ENCODE data around the gene UBE2R2.
"Not testable (repeated sequence)": the region's sequence is repeated elsewhere in the genome, so short reads cannot be mapped to it uniquely, and the experiment has no call there.

The UBE2R2 gene

DNA sequence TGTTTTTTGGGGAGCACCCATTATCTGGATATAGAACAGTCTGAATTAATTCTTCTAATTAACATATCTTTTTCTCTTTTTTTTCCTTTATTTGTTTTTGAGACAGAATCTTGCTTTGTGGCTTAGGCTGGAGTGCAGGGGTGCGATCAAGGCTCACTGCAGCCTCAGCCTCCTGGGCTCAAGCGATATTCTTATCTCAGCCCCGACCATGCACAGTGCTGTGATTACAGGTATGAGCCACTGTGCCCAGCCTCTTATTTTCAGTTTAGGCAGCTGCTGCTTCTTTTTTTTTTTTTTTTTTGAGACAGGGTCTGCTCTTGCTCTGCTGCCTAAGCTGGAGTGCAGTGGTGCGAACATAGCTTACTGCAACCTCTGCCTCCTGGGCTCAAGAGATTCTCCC is 20.2 kb downstream of the UBE2R2 start:
- DNase-seq (ENCODE audit: extremely low read depth in 1 of 2, low read depth in 1 of 2), result no peak

DNA sequence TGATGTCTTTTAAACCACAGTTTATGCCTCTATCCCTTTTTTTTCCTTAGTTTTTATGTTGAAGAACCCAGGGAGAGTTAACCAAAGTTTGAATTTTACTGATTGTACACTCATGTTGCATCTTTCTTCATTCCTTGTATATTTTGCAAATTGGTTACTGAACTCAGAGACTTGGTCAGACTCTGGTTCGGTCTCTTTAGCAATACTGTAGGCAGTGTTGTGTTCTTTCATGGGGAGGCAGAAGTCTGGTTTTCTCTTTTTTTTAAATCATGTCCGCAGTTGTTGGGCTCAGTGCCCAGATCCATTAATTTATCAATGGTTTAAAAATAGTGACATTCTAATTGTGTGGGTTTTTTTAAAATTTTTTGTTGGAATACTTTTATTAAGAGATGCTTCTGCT is 23.4 kb downstream of the UBE2R2 start:
- DNase-seq (ENCODE audit: extremely low read depth in 1 of 2, low read depth in 1 of 2), result no peak

DNA sequence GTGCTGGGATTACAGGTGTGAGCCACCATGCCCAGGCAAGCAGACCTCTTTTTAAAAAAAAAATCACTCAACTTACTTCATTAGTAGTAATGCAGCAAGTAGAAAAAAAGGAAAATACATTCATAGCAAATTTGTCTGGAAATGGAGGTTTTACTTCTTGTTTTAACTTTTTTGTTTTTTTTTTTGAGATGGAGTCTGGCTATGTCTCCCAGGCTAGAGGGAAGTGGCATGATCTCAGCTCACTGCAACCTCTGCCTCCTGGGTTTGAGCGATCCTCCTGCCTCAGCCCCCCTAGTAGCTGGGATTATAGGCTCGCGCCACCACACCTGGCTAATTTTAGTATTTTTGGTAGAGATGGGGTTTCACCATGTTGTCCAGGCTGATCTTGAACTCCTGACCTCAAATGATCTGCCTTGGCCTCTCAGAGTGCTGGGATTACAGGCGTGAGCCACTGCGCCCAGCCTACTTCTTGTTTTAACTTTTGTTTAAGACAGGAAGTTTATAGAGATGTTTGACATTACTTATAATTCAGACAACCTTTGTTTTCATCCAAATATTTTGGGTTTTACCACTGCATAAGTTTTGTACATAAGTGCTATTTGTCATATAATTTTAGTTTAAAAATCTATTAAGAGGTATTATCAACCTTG is 26.5 kb downstream of the UBE2R2 start:
- no peak for DNase-seq (ENCODE audit: extremely low read depth in 1 of 2, low read depth in 1 of 2)

DNA sequence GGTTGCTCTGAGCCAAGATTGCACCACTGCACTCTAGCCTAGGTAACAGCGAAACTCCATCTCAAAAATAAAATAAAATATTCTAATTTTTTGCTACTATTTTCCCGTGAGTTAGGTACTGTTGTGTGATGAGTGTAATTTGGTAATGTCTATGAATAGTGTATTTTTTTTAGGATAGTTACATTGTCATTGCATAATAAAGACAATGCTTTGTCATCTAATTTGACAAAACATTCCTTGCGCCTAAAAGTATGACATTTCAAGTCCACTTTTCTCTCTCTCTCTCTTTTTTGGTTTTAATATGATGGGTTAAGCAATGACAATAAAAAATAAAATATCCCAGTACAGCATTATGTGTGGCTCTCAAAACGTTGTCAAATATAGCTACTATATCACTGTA is 29.3 kb downstream of the UBE2R2 start:
- no peak for DNase-seq (ENCODE audit: extremely low read depth in 1 of 2, low read depth in 1 of 2)

DNA sequence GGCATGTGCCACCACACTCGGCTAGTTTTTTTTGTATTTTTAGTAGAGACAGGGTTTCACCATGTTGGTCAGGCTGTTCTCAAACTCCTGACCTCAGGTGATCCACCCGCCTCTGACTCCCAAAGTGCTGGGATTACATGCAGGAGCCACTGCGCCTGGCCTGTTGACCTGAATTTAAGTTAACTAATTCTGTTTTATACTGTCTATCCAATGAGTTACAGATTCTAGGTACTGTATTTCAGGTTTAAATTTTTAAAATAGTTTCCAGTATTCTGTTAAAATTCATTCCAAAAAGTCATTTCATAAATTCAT is 30.9 kb downstream of the UBE2R2 start:
- DNase-seq (ENCODE audit: extremely low read depth in 1 of 2, low read depth in 1 of 2), result not testable (repeated sequence)

DNA sequence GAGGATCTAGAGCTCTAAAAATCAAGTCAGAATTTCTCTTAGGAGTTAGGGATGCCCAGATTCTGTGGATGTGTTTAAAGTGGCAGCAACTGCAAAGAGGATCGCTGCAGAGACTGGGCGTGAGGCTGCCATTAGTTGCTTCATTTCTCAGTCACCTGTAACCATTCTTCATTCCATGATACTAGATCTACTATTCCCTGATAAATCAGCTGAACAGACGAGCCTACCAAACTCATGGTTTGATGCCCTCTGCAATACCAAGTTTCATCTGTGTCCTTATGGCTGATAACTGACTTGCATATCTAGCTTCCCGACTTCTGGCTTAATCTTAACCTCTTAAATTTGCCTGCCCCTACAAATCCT is 33.3 kb downstream of the UBE2R2 start:
- DNase-seq (ENCODE audit: extremely low read depth in 1 of 2, low read depth in 1 of 2), result no peak

DNA sequence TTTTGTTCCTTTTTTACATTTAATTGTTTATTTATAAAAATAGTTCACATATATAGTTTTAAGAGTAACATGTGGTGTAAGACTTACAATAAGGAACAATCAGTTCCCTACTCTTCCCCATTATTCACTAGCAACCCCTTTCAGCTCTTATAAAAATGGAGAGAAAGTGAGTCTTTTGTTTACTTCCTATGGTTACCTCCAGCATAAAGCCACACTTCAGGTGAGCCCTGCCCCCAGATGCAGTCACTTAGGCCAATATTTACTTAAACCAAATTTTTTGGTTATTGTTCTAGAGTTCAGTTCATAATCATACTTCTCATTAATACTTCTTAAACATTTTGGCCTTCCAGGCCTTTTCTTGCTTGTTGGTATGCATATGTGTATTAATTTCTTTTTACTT is 33.7 kb downstream of the UBE2R2 start:
- DNase-seq (ENCODE audit: extremely low read depth in 1 of 2, low read depth in 1 of 2), result no peak

DNA sequence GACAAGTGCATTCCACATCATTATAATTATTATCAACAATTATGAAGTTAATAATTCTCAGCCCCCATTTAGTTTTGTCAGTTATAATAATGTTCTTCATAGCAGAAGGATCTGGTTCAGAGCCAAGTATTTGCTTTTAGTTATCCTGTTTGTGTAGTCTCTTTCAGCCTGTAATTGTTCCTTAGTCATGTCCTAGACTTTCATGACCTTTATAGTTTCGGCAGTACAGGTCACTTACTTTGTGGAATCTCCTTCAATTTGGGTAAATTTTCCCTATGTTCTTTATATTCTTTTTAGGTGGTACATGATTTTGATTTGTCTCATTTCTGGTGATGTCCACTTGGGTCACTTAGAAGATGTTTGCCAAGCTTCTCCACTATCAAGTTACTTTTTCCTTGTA is 34.3 kb downstream of the UBE2R2 start:
- no peak for DNase-seq (ENCODE audit: extremely low read depth in 1 of 2, low read depth in 1 of 2)

DNA sequence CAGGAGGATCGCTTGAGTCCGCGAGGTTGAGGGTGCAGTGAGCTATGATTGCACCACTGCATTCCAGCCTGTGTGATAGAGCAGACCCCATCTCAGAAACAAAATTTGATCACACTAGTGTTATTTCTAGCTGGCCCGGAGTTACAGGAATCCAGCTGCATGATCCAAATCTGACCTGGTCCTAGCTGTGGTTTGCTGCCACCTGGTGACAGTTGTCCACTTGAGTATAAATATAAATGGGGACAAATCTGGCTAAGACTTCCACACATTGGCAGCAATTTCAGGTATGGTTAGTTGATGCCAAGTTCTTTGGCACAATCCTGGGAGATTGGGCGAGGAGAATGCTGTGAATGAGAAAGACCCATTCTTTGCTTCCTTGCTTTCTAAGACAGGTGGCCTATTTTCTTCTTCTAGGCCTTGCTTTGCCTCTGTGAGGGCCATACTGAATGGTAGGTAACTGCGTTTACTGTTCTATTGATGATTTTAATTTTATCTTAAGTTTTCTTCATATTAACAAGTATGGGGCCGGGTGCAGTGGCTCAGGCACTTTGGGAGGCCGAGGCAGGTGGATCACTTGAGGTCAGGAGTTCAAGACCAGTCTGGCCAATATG is 35.4 kb downstream of the UBE2R2 start:
- DNase-seq (ENCODE audit: extremely low read depth in 1 of 2, low read depth in 1 of 2), result no peak

DNA sequence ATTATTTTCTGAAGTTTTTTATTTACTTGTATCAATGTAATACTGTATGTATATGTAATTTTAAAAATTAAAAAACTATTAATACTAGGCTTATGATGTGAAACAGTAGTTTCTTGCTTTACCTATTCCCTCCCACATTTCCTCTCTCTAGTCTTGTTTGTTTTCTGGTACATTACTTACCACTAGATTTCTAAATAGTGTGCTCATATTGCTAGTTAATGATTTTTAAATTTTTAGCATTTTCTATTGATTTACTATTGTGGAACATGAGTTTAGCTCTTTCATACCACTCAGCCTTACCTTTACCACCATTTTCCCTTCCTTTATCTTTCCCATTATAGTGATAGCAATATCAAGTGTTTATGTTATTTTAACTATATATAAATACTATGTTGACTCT is 39.3 kb downstream of the UBE2R2 start:
- no peak for DNase-seq (ENCODE audit: extremely low read depth in 1 of 2, low read depth in 1 of 2)

DNA sequence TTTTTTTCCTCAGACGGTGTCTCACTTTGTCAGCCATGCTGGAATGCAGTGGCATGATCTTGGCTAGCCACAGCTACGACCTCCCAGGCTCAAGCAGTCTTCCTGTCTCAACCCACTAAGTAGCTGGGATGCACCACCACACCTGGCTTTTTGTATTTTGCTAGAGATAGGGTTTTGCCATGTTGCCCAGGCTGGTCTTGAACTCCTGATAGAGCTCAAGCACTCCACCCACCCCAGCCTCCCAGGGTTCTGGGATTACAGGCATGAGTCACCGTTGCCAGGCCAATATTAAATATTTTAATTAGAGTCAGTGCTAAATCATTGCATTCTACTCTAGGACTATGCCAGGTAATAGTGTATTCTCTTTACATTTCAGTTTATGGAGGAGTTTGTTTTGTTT is 41.5 kb downstream of the UBE2R2 start:
- no peak for DNase-seq (ENCODE audit: extremely low read depth in 1 of 2, low read depth in 1 of 2)

DNA sequence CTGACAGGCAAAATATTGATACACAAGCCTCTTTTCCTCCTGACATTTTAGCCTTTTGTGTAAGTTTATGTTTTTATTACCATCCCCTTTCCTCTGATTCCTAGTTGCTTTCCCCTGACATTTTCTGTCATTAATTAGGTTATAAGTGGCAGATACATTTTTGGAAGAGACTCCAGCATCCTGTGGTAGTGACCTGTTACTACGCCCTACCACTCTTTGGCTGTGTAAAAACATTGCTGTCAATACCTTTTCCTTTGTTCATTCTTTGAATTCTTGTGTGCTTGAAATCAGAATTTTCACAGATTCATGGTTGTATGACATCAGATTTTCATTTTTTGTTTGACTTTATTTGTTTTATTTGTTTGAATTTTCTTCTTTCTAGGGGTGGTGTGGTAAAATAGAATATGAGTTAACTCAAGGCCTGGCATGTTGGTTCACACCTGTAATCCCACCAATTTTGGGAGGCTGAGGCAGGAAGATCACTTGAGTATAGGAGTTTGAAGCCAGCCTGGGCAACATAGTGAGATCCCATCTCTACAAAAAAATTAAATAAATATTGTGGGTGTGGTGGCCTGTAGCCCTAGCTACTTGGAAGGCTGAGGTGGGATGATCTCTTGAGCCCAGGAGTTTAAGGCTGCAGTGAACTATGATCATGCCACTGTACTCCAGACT is 43.4 kb downstream of the UBE2R2 start:
- no peak for DNase-seq (ENCODE audit: extremely low read depth in 1 of 2, low read depth in 1 of 2)

DNA sequence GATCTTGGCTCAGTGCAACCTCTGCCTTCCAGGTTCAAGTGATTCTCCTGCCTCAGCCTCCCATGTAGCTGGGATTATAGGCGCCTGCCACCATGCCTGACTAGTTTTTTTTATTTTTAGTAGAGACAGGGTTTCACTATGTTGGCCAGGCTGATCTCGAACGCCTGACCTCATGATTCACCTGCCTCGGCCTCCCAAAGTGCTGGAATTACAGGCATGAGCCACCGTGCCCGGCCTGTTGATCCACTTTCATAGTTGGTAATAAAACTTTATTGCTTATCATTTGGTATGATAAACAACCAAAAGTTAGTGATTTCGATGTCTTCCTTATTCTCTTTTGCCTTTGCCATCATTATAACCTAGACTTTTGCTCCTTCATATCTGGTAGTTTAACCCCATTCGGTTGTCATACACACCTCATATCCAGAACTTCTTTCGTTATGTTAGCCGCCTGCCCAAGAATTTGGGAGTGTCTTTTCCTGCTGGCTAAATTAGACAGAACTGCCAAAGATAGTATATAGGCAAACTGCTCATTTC is 45.0 kb downstream of the UBE2R2 start:
- DNase-seq (ENCODE audit: extremely low read depth in 1 of 2, low read depth in 1 of 2), result no peak

DNA sequence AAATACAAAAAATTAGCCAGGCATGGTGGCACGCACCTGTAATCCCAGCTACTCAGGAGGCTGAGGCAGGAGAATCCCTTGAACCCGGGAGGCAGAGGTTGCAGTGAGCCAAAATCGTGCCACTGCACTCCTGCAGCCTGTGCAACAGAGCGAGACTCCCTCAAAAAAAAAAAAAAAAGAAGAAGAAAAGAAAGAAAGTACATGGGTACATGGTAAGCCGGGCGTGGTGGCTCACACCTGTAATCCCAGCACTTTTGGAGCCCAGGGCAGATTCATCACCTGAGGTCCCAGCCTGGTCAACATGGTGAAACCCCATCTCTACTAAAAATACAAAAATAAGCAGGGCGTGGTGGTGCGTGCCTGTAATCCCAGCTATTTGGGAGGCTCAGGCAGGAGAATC is 46.1 kb downstream of the UBE2R2 start:
- DNase-seq (ENCODE audit: extremely low read depth in 1 of 2, low read depth in 1 of 2), result not testable (repeated sequence)

DNA sequence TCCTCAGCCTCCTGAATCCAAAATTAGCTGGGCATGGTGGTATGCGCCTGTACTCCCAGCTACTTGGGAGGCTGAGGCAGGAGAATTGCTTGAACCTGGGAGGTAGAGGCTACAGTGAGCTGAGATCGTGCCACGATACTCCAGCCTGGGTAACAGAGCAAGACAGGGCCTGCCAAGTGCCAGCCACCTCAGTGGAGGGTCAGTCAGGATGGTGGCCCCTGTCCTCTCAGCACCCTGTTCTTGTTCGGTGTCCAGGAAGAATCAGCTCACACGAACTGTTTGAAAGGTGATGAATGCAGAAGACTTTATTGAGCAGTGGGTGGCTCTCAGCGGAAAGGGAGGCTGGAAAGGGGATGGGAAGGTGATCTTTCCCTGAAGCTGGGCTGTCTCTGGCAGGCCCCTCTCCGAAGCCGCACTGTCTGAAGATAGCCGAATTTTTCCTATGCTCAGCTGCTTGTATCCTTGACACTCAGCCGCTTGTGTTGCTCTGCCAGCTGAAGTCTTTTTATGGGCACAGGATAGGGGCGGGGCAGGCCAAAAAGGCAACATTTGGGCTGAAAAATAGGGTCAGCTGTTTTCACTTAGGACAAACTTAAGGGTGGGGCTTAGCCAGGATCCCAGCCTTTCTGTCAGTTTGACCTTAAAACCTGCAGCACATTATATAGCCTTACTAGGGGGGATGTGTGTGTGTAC is 50.9 kb downstream of the UBE2R2 start:
- no peak for DNase-seq (ENCODE audit: extremely low read depth in 1 of 2, low read depth in 1 of 2)

DNA sequence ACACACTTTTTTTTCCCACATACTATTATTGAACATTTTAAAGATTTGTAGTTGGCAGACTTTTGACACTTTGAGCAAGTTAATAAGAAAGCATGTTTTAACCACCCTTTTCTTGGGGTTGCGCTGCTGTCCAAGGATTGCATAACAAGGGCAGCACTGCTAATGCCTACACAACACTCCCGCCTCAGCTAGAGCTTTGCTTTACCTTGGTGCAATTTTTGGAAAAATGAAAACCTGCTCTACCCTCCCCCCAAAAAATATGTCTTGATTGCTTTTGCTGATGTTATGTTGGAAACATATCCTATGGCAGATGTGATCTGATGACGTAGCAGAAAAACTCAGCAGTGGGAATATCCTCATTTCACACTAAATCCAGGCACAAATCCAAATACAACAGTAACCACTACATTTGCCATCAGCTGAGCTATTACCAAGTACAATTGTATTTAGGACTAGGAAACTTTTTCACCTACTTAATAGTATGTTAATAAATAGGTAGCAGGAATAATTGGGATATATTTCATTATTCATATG is 51.5 kb downstream of the UBE2R2 start:
- no peak for DNase-seq (ENCODE audit: extremely low read depth in 1 of 2, low read depth in 1 of 2)

DNA sequence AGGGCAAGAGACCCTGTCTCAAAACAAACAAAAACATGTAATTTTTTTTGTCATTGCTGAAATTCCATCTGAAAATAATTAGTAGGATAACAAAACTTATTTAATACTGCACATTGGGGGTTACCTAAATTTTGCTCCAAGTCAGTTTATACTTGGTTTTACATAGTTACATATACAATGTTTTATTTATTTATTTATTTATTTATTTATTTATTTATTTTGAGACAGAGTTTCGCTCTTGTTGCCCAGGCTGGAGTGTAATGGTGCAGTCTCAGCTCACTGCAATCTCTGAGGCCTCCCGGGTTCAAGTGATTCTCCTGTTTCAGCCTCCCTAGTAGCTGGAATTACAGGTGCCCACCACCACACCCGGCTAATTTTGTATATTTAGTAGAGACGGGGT is 52.3 kb downstream of the UBE2R2 start:
- not testable (repeated sequence) for DNase-seq (ENCODE audit: extremely low read depth in 1 of 2, low read depth in 1 of 2)

DNA sequence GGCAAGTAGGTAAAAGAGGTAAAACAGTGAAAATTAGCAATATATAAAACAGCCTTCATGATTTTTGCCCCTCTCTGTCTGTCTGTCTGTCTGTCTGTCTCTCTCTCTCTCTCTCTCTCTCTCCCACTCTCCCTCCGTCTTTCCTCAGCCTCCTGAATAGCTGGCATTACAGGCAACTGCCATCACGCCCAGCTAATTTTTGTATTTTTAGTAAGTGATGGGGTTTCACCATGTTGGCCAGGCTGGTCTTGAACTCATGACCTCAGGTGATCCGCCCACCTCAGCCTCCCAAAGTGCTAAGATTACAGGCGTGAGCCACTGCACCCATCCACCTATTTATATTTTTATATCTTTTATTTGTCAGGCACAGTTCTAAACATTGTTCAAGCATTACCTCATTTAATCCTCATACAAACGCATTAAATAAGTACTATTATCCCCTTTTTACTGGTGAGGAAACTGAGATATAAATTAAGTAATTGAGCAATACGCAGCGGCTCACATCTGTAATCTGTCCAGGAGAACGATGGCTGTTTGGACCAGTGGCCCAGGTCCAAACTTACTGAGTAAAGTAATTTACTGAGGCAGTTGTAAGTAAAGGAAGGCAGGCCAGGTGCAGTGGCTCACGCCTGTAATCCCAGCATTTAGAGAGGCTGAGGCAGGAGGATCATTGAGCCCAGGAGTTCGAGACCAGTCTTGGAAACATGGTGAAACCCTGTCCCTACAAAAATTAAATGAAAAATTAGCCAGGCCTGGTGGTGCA is 60.9 kb downstream of the UBE2R2 start:
- no peak for DNase-seq (ENCODE audit: extremely low read depth in 1 of 2, low read depth in 1 of 2)

DNA sequence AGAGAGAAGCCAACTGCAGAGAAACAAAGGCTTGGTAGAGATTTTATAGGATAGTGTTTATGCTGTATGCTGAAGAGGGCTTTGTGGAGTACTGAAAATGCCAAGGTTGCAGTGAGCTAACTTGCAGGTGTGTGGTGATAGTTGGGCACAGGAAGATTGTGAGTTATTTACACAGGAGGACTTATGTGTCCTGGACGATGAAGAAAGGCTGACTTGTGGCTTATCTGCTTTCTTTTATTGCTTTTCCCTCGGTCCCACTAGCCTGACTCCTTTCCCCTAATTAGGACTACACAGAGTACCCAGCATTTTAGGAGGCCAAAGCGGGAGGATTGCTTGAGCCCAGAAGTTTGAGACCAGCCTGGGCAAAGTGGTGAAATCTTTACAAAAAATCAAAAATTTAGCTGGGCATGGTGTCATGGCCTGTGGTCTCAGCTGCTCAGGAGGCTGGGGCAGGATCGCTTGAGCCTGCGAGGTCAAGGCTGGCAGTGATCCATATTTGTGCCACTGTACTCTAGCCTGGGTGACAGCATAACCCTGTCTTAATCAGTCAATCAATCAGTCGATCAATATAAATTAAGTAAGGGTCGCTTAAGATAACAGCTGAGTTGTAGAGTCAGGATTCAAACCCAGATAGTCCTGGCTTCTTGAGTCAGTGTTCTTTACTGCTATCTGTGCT is 61.9 kb downstream of the UBE2R2 start:
- DNase-seq (ENCODE audit: extremely low read depth in 1 of 2, low read depth in 1 of 2), result no peak

Measured in stimulated activated CD8-positive, alpha-beta memory T cell treated with anti-CD3 and anti-CD28 coated beads, Interleukin-7, amount 100 ng/mL, for 48 hours (primary cell).